Measurements from ENCODE around the gene NXPE1. TPM values are rescaled to one million over a fixed set of nuclear protein-coding genes. Genes with fewer than 3 reads are reported as not detected.
A peak's percentile ranks its signal among the peaks of the same experiment; 100 is the strongest.

Gene NXPE1
- total and polyA plus RNA-seq, 2 donors (not counting 1 experiment from before 2014, with no cell fraction given): not detected

DNA sequence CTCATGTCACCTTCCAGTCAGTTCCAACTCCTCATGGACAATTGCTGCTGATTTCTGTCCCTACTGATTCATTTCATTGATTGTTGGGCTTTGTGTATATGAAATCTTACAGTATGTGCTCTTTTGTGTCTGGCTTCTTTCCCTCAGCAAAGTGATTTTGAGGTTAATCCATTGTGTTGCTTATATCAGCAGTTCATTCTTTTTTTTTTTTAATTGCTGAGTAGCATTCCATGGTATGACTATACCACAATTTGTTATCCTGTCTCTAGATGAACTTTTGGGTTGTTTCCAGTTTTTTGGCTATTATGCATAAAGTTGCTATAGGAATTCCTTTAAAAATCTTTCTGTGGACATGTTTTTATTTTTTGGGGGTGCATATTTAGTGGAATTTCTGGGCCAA lies 59.9 kb downstream of the NXPE1 start:
- Histone ChIP-seq H3K36me3 (ENCODE audit: control insufficient read depth, insufficient read depth, low read length) (no peaks in the 10 kb centered on the region), H2AFZ (ENCODE audit: low read length) (no peak overlapping the region), H3K27me3 (ENCODE audit: control insufficient read depth, insufficient read depth, low read length) (no peaks in the 10 kb centered on the region), H3K79me2 (ENCODE audit: control insufficient read depth, insufficient read depth, low read length) (no peaks in the 10 kb centered on the region), H3K27ac (ENCODE audit: insufficient read depth, low read length) (no peak overlapping the region), H3K9ac (ENCODE audit: insufficient read depth, low read length) (no peak overlapping the region), H3K4me1 (ENCODE audit: control insufficient read depth, extremely low read depth, insufficient read depth, low read length) (no peaks in the 10 kb centered on the region), H4K20me1 (ENCODE audit: control insufficient read depth, extremely low read depth, insufficient read depth, low read length) (no peaks in the 10 kb centered on the region), H3K4me3 (replicated peaks in 1 of 4; ENCODE audit: control extremely low read depth in 1 of 4, insufficient read depth in 1 of 4, low read depth in 3 of 4, low read length in 4 of 4) (no peak overlapping the region), H3K9me3 (ENCODE audit: control insufficient read depth, insufficient read depth, low read depth, low read length) (no peaks in the 10 kb centered on the region), H3K4me2 (ENCODE audit: extremely low read depth, insufficient read depth, low read length) (no peak overlapping the region)
- DNase-seq (ENCODE audit: low read depth in 2 of 2): peak in 1 of 2 donors; percentile 39
- no peak for TF ChIP-seq EZH2 (IDR thresholded peaks at IDR 0.05; ENCODE audit: low read length, missing control alignments)
- no peak for TF ChIP-seq CTCF (conservative IDR thresholded peaks at IDR 0.05 in 1 of 2, IDR thresholded peaks at IDR 0.05 in 1 of 2; ENCODE audit: low read depth in 1 of 2, low read length in 2 of 2)

DNA sequence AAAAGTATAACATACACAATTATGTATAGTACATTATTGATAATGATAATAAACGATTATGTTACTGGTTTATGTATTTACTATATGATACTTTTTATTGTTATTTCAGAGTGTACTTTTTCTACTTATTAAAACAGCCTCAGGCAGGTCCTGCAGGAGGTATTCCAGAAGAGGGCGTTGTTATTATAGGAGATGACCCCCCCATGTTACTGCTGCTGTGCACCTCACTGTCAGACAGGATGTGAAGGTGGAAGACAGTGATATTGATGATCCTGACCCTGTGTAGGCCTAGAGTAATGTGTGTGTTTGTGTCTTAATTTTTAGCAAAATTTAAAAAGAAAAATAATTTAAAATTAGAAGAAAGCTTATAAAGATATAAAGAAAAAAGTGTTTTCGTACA lies 62.8 kb downstream of the NXPE1 start:
- H2AFZ ChIP-seq (ENCODE audit: low read length): no peak overlapping the region
- H3K9ac ChIP-seq (ENCODE audit: insufficient read depth, low read length): no peak overlapping the region
- TF ChIP-seq EZH2 (IDR thresholded peaks at IDR 0.05; ENCODE audit: low read length, missing control alignments) (no peak), CTCF (conservative IDR thresholded peaks at IDR 0.05 in 1 of 2, IDR thresholded peaks at IDR 0.05 in 1 of 2; ENCODE audit: low read depth in 1 of 2, low read length in 2 of 2) (no peak)
- no peak overlapping the region for H3K27ac ChIP-seq (ENCODE audit: insufficient read depth, low read length)
- DNase-seq (ENCODE audit: low read depth in 2 of 2): no peak
- no peaks in the 10 kb centered on the region for H3K4me1 ChIP-seq (ENCODE audit: control insufficient read depth, extremely low read depth, insufficient read depth, low read length)
- no peaks in the 10 kb centered on the region for H3K27me3 ChIP-seq (ENCODE audit: control insufficient read depth, insufficient read depth, low read length)
- H3K4me2 ChIP-seq (ENCODE audit: extremely low read depth, insufficient read depth, low read length): no peak overlapping the region
- H3K36me3 ChIP-seq (ENCODE audit: control insufficient read depth, insufficient read depth, low read length): no peaks in the 10 kb centered on the region
- no peaks in the 10 kb centered on the region for H4K20me1 ChIP-seq (ENCODE audit: control insufficient read depth, extremely low read depth, insufficient read depth, low read length)
- no peaks in the 10 kb centered on the region for H3K79me2 ChIP-seq (ENCODE audit: control insufficient read depth, insufficient read depth, low read length)
- H3K9me3 ChIP-seq (ENCODE audit: control insufficient read depth, insufficient read depth, low read depth, low read length): no peaks in the 10 kb centered on the region
- H3K4me3 ChIP-seq (replicated peaks in 1 of 4; ENCODE audit: control extremely low read depth in 1 of 4, insufficient read depth in 1 of 4, low read depth in 3 of 4, low read length in 4 of 4): no peak overlapping the region

- no peaks in the 10 kb centered on the region for H3K9me3 ChIP-seq (ENCODE audit: control insufficient read depth, insufficient read depth, low read depth, low read length)
- no peak overlapping the region for H3K9ac ChIP-seq (ENCODE audit: insufficient read depth, low read length)
- DNase-seq (ENCODE audit: low read depth in 2 of 2): peak in 1 of 2 donors; percentile 12
- TF ChIP-seq CTCF (conservative IDR thresholded peaks at IDR 0.05 in 1 of 2, IDR thresholded peaks at IDR 0.05 in 1 of 2; ENCODE audit: low read depth in 1 of 2, low read length in 2 of 2) (no peak), EZH2 (IDR thresholded peaks at IDR 0.05; ENCODE audit: low read length, missing control alignments) (no peak)
- no peak overlapping the region for H3K27ac ChIP-seq (ENCODE audit: insufficient read depth, low read length)
- H3K4me2 ChIP-seq (ENCODE audit: extremely low read depth, insufficient read depth, low read length): no peak overlapping the region
- no peak overlapping the region for H2AFZ ChIP-seq (ENCODE audit: low read length)
- no peaks in the 10 kb centered on the region for H3K27me3 ChIP-seq (ENCODE audit: control insufficient read depth, insufficient read depth, low read length)
- no peaks in the 10 kb centered on the region for H4K20me1 ChIP-seq (ENCODE audit: control insufficient read depth, extremely low read depth, insufficient read depth, low read length)
- H3K4me1 ChIP-seq (ENCODE audit: control insufficient read depth, extremely low read depth, insufficient read depth, low read length): no peaks in the 10 kb centered on the region
- H3K4me3 ChIP-seq (replicated peaks in 1 of 4; ENCODE audit: control extremely low read depth in 1 of 4, insufficient read depth in 1 of 4, low read depth in 3 of 4, low read length in 4 of 4): no peak overlapping the region
- H3K79me2 ChIP-seq (ENCODE audit: control insufficient read depth, insufficient read depth, low read length): no peaks in the 10 kb centered on the region
- no peaks in the 10 kb centered on the region for H3K36me3 ChIP-seq (ENCODE audit: control insufficient read depth, insufficient read depth, low read length)
Measured at GRCh38 chr11:114483929-114484328, 75.8 kb downstream of the NXPE1 start.
